HG02798 (cell line): ENCODE results near the gene CCR1.
"Not testable (repeated sequence)": the region's sequence is repeated elsewhere in the genome, so short reads cannot be mapped to it uniquely, and the experiment has no call there.

Source experiments
- ATAC-seq: cut with Tn5 transposase; IDR thresholded peaks from one replicate; pipeline ENCODE4 v1.9.1; 2021; ENCODE audit warnings: mild to moderate bottlenecking; ENCODE audit not compliant: unreplicated experiment, poor library complexity

CCR1 gene

GRCh38 chr3:46213201-46213600 is 5.1 kb upstream of the CCR1 start:
- no peak for ATAC-seq

- ATAC-seq, result no peak
These were observed 4.0 kb upstream of the CCR1 start for GRCh38 chr3:46212101-46212500.

- ATAC-seq, result no peak
These were observed 1.8 kb upstream of the CCR1 start for GRCh38 chr3:46209746-46210470.

- ATAC-seq, result no peak
These were observed 940 bp upstream of the CCR1 start for GRCh38 chr3:46209053-46209452.

- ATAC-seq, result not testable (repeated sequence)
These were observed 599 bp downstream of the CCR1 start for GRCh38 chr3:46207514-46207913.

GRCh38 chr3:46206282-46207015 is 1.7 kb downstream of the CCR1 start:
- ATAC-seq, result no peak

GRCh38 chr3:46205286-46205960 is 2.7 kb downstream of the CCR1 start:
- no peak for ATAC-seq

GRCh38 chr3:46203681-46204080 is 4.4 kb downstream of the CCR1 start:
- no peak for ATAC-seq

- no peak for ATAC-seq
These were observed 5.6 kb downstream of the CCR1 start for GRCh38 chr3:46202535-46202934.

- no peak for ATAC-seq
These were observed 7.3 kb downstream of the CCR1 start for GRCh38 chr3:46200790-46201189.

GRCh38 chr3:46200211-46200610 is 7.9 kb downstream of the CCR1 start:
- no peak for ATAC-seq

- no peak for ATAC-seq
These were observed 11.7 kb downstream of the CCR1 start for GRCh38 chr3:46196261-46196957.

- no peak for ATAC-seq
These were observed 13.1 kb downstream of the CCR1 start for GRCh38 chr3:46194868-46195553.

GRCh38 chr3:46193436-46193835 is 14.7 kb downstream of the CCR1 start:
- no peak for ATAC-seq

- no peak for ATAC-seq
These were observed 15.2 kb downstream of the CCR1 start for GRCh38 chr3:46192939-46193338.

- ATAC-seq, result no peak
These were observed 16.4 kb downstream of the CCR1 start for GRCh38 chr3:46191730-46192129.

GRCh38 chr3:46188708-46189107 is 19.4 kb downstream of the CCR1 start:
- no peak for ATAC-seq

- ATAC-seq, result no peak
These were observed 20.2 kb downstream of the CCR1 start for GRCh38 chr3:46187876-46188275.

GRCh38 chr3:46187341-46187700 is 20.8 kb downstream of the CCR1 start:
- no peak for ATAC-seq
